ENCODE data around the gene KATNB1. TPM values are rescaled to one million over a fixed set of nuclear protein-coding genes. Genes with fewer than 3 reads are reported as not detected.

The KATNB1 gene
- total and polyA plus RNA-seq, 2 donors (not counting 1 experiment from before 2014, with no cell fraction given): 6.7 to 15.2 TPM

DNA sequence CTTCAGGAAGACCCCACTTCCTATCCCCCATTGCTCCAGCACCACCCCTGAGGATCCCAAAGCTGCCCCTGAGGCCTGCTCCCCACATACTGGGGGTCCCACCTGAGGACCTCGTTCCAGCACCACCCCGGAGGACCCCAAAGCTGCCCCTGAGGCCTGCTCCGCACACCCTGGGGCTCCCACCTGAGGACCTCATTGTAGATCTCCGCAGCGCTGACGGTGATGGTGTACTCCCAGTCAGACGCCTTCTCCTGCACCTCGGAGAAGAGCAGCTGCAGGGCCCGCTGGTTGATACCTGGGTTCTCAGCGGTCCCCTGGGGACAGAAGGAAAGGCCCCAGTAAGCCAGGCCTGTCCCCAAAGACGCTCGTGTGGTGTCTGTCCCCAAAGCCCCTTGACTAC is 26.4 kb downstream of the KATNB1 start:
- Histone ChIP-seq H4K20me1 (ENCODE audit: control insufficient read depth, extremely low read depth, insufficient read depth, low read length) (no peaks in the 10 kb centered on the region), H3K27me3 (ENCODE audit: control insufficient read depth, insufficient read depth, low read length) (no peaks in the 10 kb centered on the region), H3K4me2 (ENCODE audit: extremely low read depth, insufficient read depth, low read length) (no peak overlapping the region), H3K36me3 (ENCODE audit: control insufficient read depth, insufficient read depth, low read length) (peaks cover 19% of the 10 kb centered on the region), H2AFZ (ENCODE audit: low read length) (no peak overlapping the region), H3K9me3 (ENCODE audit: control insufficient read depth, insufficient read depth, low read depth, low read length) (no peaks in the 10 kb centered on the region), H3K9ac (ENCODE audit: insufficient read depth, low read length) (no peak overlapping the region), H3K4me3 (replicated peaks in 1 of 4; ENCODE audit: control extremely low read depth in 1 of 4, insufficient read depth in 1 of 4, low read depth in 3 of 4, low read length in 4 of 4) (no peak overlapping the region), H3K79me2 (ENCODE audit: control insufficient read depth, insufficient read depth, low read length) (no peaks in the 10 kb centered on the region), H3K4me1 (ENCODE audit: control insufficient read depth, extremely low read depth, insufficient read depth, low read length) (peaks cover 7% of the 10 kb centered on the region), H3K27ac (ENCODE audit: insufficient read depth, low read length) (no peak overlapping the region)
- no peak for DNase-seq (ENCODE audit: low read depth in 2 of 2)
- no peak for TF ChIP-seq EZH2 (IDR thresholded peaks at IDR 0.05; ENCODE audit: low read length, missing control alignments)
- TF ChIP-seq, protein P1, sequence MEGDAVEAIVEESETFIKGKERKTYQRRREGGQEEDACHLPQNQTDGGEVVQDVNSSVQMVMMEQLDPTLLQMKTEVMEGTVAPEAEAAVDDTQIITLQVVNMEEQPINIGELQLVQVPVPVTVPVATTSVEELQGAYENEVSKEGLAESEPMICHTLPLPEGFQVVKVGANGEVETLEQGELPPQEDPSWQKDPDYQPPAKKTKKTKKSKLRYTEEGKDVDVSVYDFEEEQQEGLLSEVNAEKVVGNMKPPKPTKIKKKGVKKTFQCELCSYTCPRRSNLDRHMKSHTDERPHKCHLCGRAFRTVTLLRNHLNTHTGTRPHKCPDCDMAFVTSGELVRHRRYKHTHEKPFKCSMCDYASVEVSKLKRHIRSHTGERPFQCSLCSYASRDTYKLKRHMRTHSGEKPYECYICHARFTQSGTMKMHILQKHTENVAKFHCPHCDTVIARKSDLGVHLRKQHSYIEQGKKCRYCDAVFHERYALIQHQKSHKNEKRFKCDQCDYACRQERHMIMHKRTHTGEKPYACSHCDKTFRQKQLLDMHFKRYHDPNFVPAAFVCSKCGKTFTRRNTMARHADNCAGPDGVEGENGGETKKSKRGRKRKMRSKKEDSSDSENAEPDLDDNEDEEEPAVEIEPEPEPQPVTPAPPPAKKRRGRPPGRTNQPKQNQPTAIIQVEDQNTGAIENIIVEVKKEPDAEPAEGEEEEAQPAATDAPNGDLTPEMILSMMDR (conservative IDR thresholded peaks at IDR 0.05 in 1 of 2, IDR thresholded peaks at IDR 0.05 in 1 of 2; ENCODE audit: low read depth in 1 of 2, low read length in 2 of 2): no peak

DNA sequence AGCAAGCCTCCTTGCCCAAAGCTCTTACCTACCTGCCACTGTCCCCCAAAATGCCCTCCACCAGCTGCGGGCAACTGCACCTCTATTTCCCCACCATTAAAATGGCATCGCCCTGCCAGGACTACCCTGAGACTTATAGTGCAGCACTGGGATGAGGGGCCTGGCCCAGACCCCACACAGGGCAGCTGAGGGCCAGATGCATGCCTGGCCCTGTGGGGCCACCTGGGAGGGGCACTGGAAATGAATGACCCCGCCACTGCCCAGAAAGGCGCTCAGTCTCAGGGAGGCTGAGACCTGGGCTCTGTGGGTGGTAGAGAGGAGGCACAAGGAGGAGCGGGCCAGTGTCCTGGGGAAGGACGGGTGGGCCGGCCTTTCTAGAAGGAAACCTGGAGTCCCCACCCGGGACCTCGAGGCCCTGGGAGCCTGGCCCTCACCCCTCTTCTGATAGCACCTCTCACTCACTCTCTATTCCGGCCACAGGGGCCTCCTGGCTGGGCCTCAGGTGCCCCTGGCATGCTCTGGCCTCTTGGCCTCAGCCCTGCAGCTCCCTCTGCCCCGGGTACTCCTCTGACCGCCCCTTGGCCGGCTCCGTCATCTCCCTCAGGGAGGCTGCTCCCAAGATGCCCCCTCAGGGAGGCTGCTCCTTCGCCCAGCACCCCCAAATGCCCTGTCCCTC is 26.9 kb downstream of the KATNB1 start:
- Histone ChIP-seq H3K36me3 (ENCODE audit: control insufficient read depth, insufficient read depth, low read length) (peaks cover 19% of the 10 kb centered on the region), H3K79me2 (ENCODE audit: control insufficient read depth, insufficient read depth, low read length) (no peaks in the 10 kb centered on the region)

DNA sequence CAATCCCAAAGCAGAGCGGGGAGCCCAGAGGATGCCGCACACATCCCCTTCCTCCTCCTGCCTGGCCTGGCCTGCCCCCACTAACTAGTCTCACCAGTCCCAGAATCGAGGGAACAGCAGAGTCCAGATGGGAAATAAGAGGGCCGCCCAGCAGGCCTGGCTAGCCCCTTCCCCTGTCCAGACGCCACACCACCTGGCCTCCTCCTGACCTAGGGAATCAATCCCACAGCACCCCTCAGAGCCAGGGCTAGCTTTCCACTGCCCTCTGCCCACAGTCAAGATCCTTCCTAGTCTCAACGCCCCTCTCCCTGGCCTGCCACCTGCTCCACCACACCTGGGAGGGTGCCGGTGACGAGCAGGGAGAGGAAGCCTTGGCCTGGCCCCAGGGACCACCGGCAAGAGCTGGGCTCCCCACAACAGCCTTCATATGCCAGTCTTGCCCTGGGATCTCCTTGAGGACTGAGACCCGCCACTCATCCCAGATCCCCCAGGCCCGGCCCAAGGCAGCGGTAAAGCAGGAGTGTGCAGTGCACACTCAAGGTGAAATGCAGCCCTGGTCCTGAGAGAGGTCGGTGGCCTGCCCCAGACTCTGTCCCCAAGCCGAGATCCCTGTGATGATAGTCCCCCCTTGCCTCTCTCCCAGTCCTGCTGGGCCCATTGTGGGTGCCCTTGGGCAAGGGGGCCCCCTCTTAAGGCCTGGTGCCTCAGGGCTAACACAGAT is 27.9 kb downstream of the KATNB1 start:
- TF ChIP-seq EZH2 (IDR thresholded peaks at IDR 0.05; ENCODE audit: low read length, missing control alignments): no peak
- TF ChIP-seq, protein P1 (conservative IDR thresholded peaks at IDR 0.05 in 1 of 2, IDR thresholded peaks at IDR 0.05 in 1 of 2; ENCODE audit: low read depth in 1 of 2, low read length in 2 of 2): no peak
- H4K20me1 ChIP-seq (ENCODE audit: control insufficient read depth, extremely low read depth, insufficient read depth, low read length): no peaks in the 10 kb centered on the region
- DNase-seq (ENCODE audit: low read depth in 2 of 2): no peak
- H3K36me3 ChIP-seq (ENCODE audit: control insufficient read depth, insufficient read depth, low read length): peaks cover 19% of the 10 kb centered on the region
- H2AFZ ChIP-seq (ENCODE audit: low read length): no peak overlapping the region
- H3K4me1 ChIP-seq (ENCODE audit: control insufficient read depth, extremely low read depth, insufficient read depth, low read length): peaks cover 7% of the 10 kb centered on the region
- peak overlapping the region; percentile 43 for H3K27ac ChIP-seq (ENCODE audit: insufficient read depth, low read length)
- H3K4me3 ChIP-seq (replicated peaks in 1 of 4; ENCODE audit: control extremely low read depth in 1 of 4, insufficient read depth in 1 of 4, low read depth in 3 of 4, low read length in 4 of 4): no peak overlapping the region
- no peak overlapping the region for H3K4me2 ChIP-seq (ENCODE audit: extremely low read depth, insufficient read depth, low read length)
- H3K9me3 ChIP-seq (ENCODE audit: control insufficient read depth, insufficient read depth, low read depth, low read length): no peaks in the 10 kb centered on the region
- H3K9ac ChIP-seq (ENCODE audit: insufficient read depth, low read length): no peak overlapping the region
- no peaks in the 10 kb centered on the region for H3K79me2 ChIP-seq (ENCODE audit: control insufficient read depth, insufficient read depth, low read length)
- H3K27me3 ChIP-seq (ENCODE audit: control insufficient read depth, insufficient read depth, low read length): no peaks in the 10 kb centered on the region

More for the DNA sequence above, 26.9 kb downstream of the KATNB1 start:
- Histone ChIP-seq H3K27ac (ENCODE audit: insufficient read depth, low read length) (no peak overlapping the region), H3K4me1 (ENCODE audit: control insufficient read depth, extremely low read depth, insufficient read depth, low read length) (peaks cover 7% of the 10 kb centered on the region), H3K4me2 (ENCODE audit: extremely low read depth, insufficient read depth, low read length) (no peak overlapping the region), H3K9me3 (ENCODE audit: control insufficient read depth, insufficient read depth, low read depth, low read length) (no peaks in the 10 kb centered on the region), H4K20me1 (ENCODE audit: control insufficient read depth, extremely low read depth, insufficient read depth, low read length) (no peaks in the 10 kb centered on the region), H3K4me3 (replicated peaks in 1 of 4; ENCODE audit: control extremely low read depth in 1 of 4, insufficient read depth in 1 of 4, low read depth in 3 of 4, low read length in 4 of 4) (no peak overlapping the region), H3K27me3 (ENCODE audit: control insufficient read depth, insufficient read depth, low read length) (no peaks in the 10 kb centered on the region), H2AFZ (ENCODE audit: low read length) (no peak overlapping the region), H3K9ac (ENCODE audit: insufficient read depth, low read length) (peak overlapping the region; percentile 2)
- no peak for DNase-seq (ENCODE audit: low read depth in 2 of 2)
- TF ChIP-seq, protein P1 (conservative IDR thresholded peaks at IDR 0.05 in 1 of 2, IDR thresholded peaks at IDR 0.05 in 1 of 2; ENCODE audit: low read depth in 1 of 2, low read length in 2 of 2): no peak
- TF ChIP-seq EZH2 (IDR thresholded peaks at IDR 0.05; ENCODE audit: low read length, missing control alignments): no peak
